GM04503 (cell line): ENCODE data around the gene EXD2.
A peak's percentile ranks its signal among the peaks of the same experiment; 100 is the strongest.
"Not testable (repeated sequence)": the region's sequence is repeated elsewhere in the genome, so short reads cannot be mapped to it uniquely, and the experiment has no call there.

Experiments
- DNase-seq: peaks from one replicate; pipeline ENCODE4 v3.0.0-alpha.2; 2012; ENCODE audit warnings: low read depth

The EXD2 gene

GRCh38 chr14:69281450-69282169 lies 90.3 kb downstream of the EXD2 start:
- no peak for DNase-seq

DNA sequence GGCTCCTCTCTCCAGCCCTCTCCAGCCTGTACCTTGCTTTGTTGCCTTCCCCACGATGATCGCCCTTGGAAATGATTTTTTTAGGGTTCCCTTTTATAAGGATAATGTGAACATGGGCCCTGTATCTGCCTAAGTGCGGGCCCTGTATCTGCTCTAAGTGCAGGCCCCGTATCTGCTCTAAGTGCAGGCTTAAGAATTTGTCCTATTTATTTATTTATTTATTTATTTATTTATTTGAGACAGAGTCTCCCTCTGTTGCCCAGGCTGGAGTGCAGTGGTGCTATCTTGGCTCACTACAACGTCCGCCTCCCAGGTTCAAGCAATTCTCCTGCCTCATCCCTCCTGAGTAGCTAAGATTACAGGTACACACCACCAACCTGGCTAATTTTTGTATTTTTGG lies 91.2 kb downstream of the EXD2 start:
- DNase-seq, result no peak

- DNase-seq, result no peak
Measured at GRCh38 chr14:69284170-69284569, 92.9 kb downstream of the EXD2 start.

DNA sequence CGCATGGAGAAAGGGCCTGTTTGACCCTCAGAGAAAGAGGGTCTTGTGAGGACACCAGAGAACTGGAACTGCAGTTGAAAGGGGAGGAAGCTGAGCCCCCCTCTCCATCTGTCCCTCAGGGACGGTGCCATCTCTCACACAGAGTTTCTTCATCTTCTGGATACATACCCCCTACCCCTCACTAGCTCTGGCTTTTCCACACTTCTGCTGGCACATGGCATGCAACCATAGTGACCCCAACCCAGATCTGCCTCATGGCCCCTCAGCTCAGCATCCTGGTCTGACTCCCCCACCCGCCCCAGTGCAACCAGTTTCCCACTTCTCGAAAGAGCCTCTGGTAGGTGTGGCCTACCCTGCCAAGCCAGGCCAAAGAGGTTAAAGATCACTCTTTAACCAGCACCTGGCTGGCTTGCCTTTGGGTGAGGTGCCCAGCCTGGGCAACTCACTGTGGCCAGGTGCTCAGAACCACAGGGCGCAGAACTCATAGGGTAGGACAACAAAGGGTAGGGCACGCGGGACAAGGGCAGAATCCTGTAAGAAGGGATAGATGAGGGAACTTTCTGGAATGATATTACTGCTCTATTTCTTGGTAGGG lies 94.5 kb downstream of the EXD2 start:
- no peak for DNase-seq

- no peak for DNase-seq
Measured at GRCh38 chr14:69287098-69288010, 96.1 kb downstream of the EXD2 start.

GRCh38 chr14:69288011-69288771 lies 96.9 kb downstream of the EXD2 start:
- DNase-seq, result peak; percentile 27

DNA sequence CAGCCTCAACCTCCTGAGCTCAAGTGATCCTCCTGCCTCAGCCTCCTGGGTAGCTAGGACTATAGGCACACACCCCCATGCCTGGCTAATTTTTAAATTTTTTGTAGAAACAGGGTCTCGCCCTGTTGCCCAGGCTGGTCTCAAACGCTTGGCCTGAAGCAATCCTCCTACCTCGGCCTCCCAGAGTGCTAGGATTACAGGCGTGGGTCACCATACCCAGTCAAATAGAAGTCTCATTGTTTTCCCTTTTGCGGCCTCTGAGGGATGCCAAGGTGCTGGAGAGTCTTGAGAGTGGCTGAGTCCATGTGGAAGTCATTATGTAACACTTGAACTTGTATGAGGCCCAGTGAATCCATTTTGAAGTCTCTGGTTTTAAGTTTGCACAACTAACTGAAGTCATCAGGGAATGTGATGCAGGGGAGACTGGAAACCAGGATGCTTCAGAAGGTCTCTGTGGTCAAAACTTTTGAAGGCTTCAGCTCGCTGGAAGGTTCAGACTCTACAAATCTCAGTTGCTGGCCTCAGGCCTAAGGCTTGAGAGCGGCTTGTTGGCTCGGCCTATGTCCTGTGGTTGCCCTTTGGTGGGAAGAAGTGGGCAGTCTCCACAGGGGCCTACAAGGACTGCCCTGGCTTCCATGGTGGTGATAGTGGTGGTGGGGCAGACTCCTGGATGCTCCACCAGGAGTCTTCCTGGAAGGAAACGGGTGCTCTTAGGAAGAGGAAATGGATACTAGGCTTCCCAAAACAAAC lies 97.8 kb downstream of the EXD2 start:
- DNase-seq, result no peak

DNA sequence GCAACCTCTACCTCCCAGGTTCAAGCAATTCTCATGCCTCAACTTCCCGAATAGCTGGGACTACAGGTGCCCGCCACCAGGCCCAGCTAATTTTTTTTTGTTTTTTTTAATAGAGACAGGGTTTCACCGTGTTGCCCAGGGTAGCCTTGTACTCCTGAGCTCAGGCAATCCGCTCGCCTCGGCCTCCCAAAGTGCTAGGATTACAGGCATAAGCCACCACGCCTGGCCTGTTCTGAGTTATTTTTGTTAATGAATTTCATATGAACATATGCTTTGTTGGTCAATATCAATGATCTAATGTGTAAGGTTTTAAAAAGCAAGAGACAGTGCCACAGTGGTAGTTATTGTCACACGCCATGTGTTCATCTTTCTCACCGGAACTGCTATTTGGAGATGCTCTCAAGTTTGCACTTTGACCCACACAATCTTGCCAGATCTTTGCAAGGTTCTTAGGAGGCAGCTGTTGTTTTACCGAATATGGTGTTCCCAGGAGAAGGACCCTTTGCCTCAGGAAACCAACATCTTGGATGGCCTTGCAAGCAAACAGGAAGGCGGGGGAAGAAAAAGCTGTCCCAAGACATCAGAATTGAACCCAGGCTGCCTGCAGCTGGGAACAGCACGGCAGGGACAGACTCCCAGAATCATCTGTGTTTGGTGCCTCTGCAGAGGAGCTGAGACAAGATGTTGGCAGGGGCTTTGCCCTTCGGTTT lies 98.7 kb downstream of the EXD2 start:
- no peak for DNase-seq

DNA sequence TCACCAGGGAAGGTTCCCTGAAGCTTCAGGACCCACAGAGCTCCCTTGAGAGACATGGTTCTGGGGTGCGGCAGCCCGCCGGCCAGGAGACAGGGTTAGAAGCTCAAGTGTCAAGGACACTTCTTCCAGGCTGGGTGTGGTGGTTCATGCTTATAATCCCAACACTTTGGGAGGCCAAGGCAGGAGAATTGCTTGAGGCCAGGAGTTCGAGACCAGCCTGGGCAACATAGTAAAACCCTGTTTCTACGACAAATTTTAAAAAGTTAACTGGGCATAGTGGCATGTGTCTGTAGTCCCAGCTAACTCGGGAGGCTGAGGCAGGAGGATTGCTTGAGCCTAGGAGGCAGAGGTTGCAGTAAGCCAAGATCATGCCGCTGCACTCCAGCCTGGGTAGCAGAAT lies 99.6 kb downstream of the EXD2 start:
- not testable (repeated sequence) for DNase-seq

DNA sequence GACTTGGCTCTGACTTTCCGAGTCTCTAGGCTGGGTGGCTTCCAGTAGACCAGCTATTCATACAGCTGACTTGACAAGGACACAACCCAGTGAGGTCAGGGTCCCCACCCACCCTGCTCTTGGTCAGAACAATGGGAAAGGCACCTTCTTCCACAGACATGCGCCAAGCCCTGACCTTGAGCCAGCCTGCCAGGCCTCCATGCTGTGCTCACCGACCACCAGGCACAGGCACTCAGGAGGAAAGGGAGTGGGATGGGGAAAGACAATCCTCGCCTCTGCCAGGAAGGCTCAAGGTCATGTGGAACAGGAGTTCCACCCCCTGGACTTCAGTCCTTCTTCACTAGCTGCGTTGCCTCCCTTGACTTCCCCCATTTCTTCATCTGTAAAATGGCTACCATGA lies 100.1 kb downstream of the EXD2 start:
- DNase-seq, result no peak

GRCh38 chr14:69291891-69292561 lies 100.7 kb downstream of the EXD2 start:
- no peak for DNase-seq
